Measurements from ENCODE around the gene GYPA.

- TF ChIP-seq POLR2A (IDR thresholded peaks at IDR 0.05) = no peak
- TF ChIP-seq CTCF (IDR thresholded peaks at IDR 0.05) = no peak
Observed at GRCh38 chr4:144185086-144185485, 44.6 kb upstream of the GYPA start.
